CD4-positive, alpha-beta T cell treated with Interferon alpha-2 for 1 hour (primary cell): Measurements from ENCODE around the gene GPR3.

Experiments used
- DNase-seq, 2 donors: peaks; one replicate each; pipeline ENCODE4 v3.0.0-alpha.2; 2020 to 2022

GPR3 gene

GRCh38 chr1:27358928-27359313 is 33.5 kb upstream of the GPR3 start:
- DNase-seq: no peak

- no peak for DNase-seq
These were observed 32.6 kb upstream of the GPR3 start for GRCh38 chr1:27359822-27360158.

GRCh38 chr1:27360159-27361043 is 32.0 kb upstream of the GPR3 start:
- peak; percentile 39 to 72 for DNase-seq

- no peak for DNase-seq
These were observed 31.4 kb upstream of the GPR3 start for GRCh38 chr1:27361044-27361402.

- DNase-seq: no peak
These were observed 30.9 kb upstream of the GPR3 start for GRCh38 chr1:27361553-27361952.

- DNase-seq: no peak
These were observed 28.4 kb upstream of the GPR3 start for GRCh38 chr1:27363766-27364695.

- no peak for DNase-seq
These were observed 27.6 kb upstream of the GPR3 start for GRCh38 chr1:27364696-27365371.

GRCh38 chr1:27365372-27366112 is 26.9 kb upstream of the GPR3 start:
- peak; percentile 79 to 85 for DNase-seq

- peak; percentile 52 to 76 for DNase-seq
These were observed 26.4 kb upstream of the GPR3 start for GRCh38 chr1:27366113-27366410.

- peak; percentile 26 to 41 for DNase-seq
These were observed 25.8 kb upstream of the GPR3 start, which contains the start of gene MAP3K6 for GRCh38 chr1:27366411-27367159. TSS of gene MAP3K6 (minus strand) at chr1:27366961. CDS start at chr1:27366597, 364 bp downstream.

GRCh38 chr1:27367160-27367650 is 25.2 kb upstream of the GPR3 start:
- no peak for DNase-seq

- DNase-seq: no peak
These were observed 23.4 kb upstream of the GPR3 start for GRCh38 chr1:27368869-27369582.

GRCh38 chr1:27372022-27372807 is 20.2 kb upstream of the GPR3 start:
- DNase-seq: no peak

GRCh38 chr1:27372808-27373690 is 19.4 kb upstream of the GPR3 start:
- no peak for DNase-seq

GRCh38 chr1:27374362-27375086 is 17.9 kb upstream of the GPR3 start, which contains the start of gene FCN3:
TSS of gene FCN3 (minus strand) at chr1:27374824. CDS start at chr1:27374818, 6 bp downstream.
- no peak for DNase-seq

GRCh38 chr1:27377760-27378495 is 14.5 kb upstream of the GPR3 start:
- no peak for DNase-seq

GRCh38 chr1:27379564-27380122 is 12.8 kb upstream of the GPR3 start:
- DNase-seq: no peak
